Kidney tubule cell (primary cell): ENCODE data around the gene CIPC.
A peak's percentile ranks its signal among the peaks of the same experiment; 100 is the strongest.

Experiments used
- DNase-seq: peaks from one replicate; pipeline ENCODE4 v3.0.0-alpha.2; 2018; ENCODE audit warnings: low spot score

The CIPC gene

GRCh38 chr14:77102154-77102553 lies 4.1 kb downstream of the CIPC start:
- DNase-seq = no peak

GRCh38 chr14:77103475-77103874 lies 5.4 kb downstream of the CIPC start:
- no peak for DNase-seq

GRCh38 chr14:77103951-77104350 lies 5.9 kb downstream of the CIPC start:
- DNase-seq = no peak

- DNase-seq = no peak
Observed at GRCh38 chr14:77104393-77104792, 6.3 kb downstream of the CIPC start.

- no peak for DNase-seq
Observed at GRCh38 chr14:77105145-77105939, 7.3 kb downstream of the CIPC start.

GRCh38 chr14:77106666-77107065 lies 8.6 kb downstream of the CIPC start:
- no peak for DNase-seq

GRCh38 chr14:77107228-77107627 lies 9.2 kb downstream of the CIPC start:
- DNase-seq = no peak

GRCh38 chr14:77108753-77109152 lies 10.7 kb downstream of the CIPC start:
- DNase-seq = no peak

GRCh38 chr14:77109656-77110055 lies 11.6 kb downstream of the CIPC start:
- DNase-seq = no peak

- DNase-seq = no peak
Observed at GRCh38 chr14:77110286-77110685, 12.2 kb downstream of the CIPC start.

- DNase-seq = no peak
Observed at GRCh38 chr14:77111021-77111420, 13.0 kb downstream of the CIPC start.

- no peak for DNase-seq
Observed at GRCh38 chr14:77113644-77114043, 15.6 kb downstream of the CIPC start.

GRCh38 chr14:77114609-77115008 lies 16.6 kb downstream of the CIPC start:
- no peak for DNase-seq

- DNase-seq = no peak
Observed at GRCh38 chr14:77116172-77116817, 18.2 kb downstream of the CIPC start.

GRCh38 chr14:77119851-77120250 lies 21.8 kb downstream of the CIPC start:
- no peak for DNase-seq

GRCh38 chr14:77120771-77121743 lies 23.0 kb downstream of the CIPC start:
- peak; percentile 35 for DNase-seq

- DNase-seq = no peak
Observed at GRCh38 chr14:77122526-77123125, 24.6 kb downstream of the CIPC start.

- DNase-seq = peak; percentile 77
Observed at GRCh38 chr14:77123381-77124325, 25.6 kb downstream of the CIPC start.

GRCh38 chr14:77124345-77125280 lies 26.6 kb downstream of the CIPC start:
- peak; percentile 27 for DNase-seq
